ENCODE measurements around the gene INAFM2.

INAFM2 gene

DNA sequence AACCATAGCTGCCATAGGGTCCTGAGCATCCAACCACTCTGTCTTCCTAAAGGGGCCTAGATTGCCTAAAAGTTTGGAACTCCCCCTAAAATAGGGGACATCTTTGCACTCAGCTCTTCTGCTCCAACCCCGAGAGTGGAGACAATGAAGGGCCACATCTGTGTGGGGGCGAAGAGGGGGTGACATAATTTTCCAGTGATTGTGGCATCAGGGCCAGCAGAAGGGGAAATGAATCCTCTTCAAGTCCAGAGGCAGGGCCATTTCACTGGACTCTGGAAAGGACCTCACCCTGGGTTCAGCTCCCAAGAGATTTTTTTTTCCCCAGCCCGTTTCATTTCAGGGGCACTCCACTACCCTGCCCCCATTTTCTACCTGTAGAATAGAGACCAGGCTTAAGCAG lies 36.0 kb upstream of the INAFM2 start:
- no peak for DNase-seq (ENCODE audit: low read depth in 3 of 3)

- no peak for DNase-seq (ENCODE audit: low read depth in 3 of 3)
Observed at GRCh38 chr15:40287968-40288367, 35.5 kb upstream of the INAFM2 start.

DNA sequence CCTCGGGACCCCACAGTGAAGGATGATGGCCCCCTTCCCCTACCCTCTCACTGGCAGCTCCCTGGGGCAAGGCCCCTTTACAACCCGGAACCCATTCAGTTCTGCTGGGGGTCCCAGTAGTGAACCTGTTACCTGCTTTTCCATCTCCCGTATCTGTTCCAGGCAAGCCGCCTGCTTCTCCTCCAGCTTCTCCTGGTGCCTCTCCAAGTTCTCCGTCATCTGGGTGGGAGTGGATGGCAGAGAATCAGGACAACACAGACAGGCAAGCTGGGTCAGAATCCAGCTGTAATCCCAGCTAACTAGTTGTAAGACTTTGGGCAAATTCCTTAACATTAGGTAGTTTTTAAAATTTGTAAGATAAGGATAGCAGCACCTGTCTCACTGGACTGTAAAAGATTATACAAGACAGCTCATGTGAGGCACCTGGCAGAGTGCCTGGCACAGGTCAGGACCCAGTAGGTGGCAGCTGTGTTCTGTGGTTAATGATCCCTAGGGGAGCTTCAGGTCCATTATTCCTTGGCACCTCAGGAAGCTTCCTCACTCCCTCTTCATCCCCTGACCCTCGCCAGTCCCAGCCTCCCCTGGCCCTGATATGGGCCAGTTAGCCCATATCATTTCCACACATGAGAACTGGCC lies 34.2 kb upstream of the INAFM2 start:
- DNase-seq (ENCODE audit: low read depth in 3 of 3) = no peak

- no peak for DNase-seq (ENCODE audit: low read depth in 3 of 3)
Observed at GRCh38 chr15:40290545-40290917, 33.0 kb upstream of the INAFM2 start.

- no peak for DNase-seq (ENCODE audit: low read depth in 3 of 3)
Observed at GRCh38 chr15:40290918-40291574, 32.4 kb upstream of the INAFM2 start.

GRCh38 chr15:40292246-40292645 lies 31.2 kb upstream of the INAFM2 start:
- DNase-seq (ENCODE audit: low read depth in 3 of 3) = no peak

DNA sequence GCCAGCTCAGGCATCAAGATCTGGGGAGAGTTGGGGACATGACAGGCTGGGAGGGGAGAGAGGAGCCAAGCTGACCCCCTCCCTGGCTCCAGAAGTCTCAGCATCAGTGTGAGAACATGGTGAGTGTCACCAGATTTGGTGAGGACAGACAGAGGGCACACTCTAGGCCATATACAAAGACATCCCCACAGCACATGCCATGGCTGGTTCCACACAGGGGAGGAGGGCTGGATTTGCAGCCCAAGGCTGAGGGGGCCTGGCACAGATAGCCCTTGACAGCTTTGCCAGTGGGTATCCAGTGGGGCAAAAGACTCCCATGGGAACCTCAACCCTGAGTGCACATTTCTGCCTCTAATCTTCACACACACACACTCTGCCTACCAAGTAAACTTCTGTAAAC lies 30.5 kb upstream of the INAFM2 start:
- DNase-seq (ENCODE audit: low read depth in 3 of 3) = no peak

- DNase-seq (ENCODE audit: low read depth in 3 of 3) = no peak
Observed at GRCh38 chr15:40293905-40294895, 29.3 kb upstream of the INAFM2 start.

DNA sequence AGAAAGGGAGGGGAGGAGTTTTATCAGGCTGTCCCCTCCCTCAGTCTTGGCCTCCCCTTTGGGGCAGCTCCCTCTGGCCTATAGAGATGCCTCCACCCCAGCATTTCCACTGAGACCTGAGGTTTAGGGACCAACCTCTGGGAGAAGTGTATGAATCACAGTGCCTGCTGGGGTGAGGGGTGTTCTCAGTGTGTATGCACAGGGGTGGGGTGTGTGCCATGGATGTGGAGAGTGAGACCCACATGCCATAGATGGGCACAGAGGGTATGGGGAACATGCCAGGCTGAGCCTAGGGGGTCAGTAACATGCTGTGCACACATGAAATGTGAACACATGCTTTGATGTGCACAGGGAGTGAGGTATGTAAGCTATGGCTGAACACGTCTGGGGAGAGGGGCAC lies 28.2 kb upstream of the INAFM2 start:
- no peak for DNase-seq (ENCODE audit: low read depth in 3 of 3)

DNA sequence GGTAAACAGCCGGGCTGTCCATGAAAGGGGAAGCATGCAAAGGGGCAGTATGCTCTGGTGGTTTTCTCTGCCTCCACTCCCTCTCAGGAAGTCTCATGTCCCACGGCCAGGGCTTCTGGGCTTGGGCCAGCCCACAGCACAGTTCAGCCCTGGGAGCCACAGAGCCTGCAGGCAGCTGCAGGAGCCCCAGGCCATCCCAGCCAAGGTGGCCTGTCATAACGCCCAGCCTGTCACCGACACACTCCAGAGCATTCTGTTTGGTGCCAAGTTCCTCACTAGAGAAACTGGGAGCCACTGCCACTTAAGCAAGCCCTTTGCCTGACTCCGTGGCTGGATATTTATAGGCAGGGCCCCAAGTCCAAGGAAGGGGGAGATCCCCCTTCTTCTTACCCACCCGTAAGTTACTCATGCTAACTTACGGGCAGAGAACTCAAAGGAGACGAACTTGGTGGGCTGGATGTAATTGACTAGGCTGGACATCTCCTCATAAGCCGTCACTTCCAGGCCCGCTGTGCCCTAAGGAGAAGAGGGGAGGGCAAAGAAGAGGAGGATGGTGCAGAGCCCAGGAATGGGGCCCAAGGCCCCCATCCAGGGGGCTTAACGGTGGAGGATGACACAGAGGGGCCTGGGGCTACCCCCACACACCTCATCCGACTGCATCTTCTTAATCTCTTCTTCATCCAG lies 27.5 kb upstream of the INAFM2 start:
- no peak for DNase-seq (ENCODE audit: low read depth in 3 of 3)

GRCh38 chr15:40296561-40297230 lies 26.8 kb upstream of the INAFM2 start:
- no peak for DNase-seq (ENCODE audit: low read depth in 3 of 3)

DNA sequence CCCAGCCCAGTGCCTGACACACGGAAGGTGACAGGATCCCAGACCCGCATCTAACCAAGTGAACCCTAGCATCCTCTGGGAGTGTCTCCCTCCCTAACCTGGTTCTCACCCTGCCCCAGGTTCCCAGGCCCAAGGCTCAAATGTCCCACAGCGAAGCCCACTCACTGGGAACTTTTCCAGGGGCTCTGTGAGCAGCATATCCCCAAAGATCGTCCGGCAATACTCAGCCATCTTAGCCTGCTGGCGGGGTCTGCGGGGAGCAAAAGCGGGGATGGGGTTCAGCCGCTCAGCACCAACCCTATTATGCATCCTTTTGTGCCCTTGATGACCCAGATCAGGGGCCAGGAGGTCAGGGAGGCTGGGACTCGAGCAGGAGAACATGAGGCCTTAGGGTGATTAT lies 26.1 kb upstream of the INAFM2 start:
- DNase-seq (ENCODE audit: low read depth in 3 of 3) = no peak

DNA sequence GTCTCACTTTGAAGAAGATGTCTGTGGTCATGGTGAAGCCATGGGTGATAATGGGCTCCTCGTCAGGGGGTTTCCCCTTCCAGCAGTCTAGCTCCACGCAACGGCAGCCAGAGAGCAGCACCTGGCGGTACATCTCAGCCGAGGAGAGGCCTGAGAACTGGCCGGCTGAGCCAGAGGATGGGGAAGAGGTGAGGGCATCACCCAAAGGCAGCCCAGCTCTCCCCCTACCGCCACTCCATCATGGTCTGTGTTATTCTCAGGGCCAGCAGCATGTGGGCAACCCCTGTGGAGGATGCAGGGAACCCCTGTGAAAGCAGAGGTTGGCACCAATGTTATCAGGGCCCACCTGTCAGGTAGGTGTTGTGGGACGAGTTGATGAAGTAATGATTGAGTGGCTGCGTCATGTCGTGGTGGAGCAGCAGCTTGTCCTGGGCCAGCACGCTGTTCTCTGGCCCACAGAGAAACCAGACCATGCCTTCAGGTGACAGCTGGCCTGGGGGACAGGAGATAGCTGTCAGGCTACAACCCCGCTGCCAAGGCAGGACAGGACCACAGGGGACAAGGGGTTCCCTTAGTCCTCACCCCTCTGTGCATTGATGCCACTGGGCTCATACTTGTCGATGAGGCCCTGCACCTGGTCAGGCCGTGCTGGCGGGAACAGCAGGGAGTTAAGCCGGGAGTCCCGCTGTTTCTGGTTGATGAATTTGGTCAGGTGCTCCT lies 25.1 kb upstream of the INAFM2 start:
- no peak for DNase-seq (ENCODE audit: low read depth in 3 of 3)

DNA sequence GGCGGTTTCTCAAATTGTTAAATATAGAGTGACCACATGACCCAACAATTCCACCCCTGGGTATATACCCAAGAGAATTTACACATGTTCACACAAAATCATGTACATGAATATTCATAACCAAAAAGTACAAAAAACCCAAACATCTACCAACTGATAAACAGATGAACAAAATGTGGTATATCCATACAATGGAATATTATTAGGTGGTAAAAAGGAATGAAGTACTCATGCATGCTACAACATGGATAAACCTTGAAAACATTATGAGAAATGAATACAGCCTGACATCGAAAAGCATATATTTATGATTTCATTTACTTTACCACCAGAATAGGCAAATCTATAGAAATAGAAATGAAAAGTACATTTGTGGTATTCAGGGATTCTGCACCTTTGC lies 23.1 kb upstream of the INAFM2 start:
- no peak for DNase-seq (ENCODE audit: low read depth in 3 of 3)

DNA sequence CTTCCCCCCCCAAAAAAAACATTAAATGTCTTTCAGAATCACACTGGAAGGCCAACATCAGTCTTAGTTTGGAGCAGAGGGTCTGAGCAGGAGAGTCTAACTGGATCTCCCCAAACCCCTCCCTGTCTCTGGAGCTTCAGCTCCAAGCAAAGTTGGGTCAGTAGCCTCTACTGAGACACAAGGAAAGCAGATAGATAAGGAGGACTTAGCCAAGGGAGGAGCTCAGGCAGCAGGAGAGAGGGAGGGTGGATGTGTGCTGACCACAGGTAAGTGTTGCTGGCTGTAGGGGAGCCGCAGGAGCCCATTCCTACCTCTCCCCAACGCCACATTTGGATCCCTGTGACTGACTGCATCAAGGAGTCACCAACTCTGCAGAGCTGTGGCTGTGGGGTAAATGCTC lies 22.7 kb upstream of the INAFM2 start:
- no peak for DNase-seq (ENCODE audit: low read depth in 3 of 3)

GRCh38 chr15:40301467-40302179 lies 21.9 kb upstream of the INAFM2 start:
- DNase-seq (ENCODE audit: low read depth in 3 of 3) = no peak

DNA sequence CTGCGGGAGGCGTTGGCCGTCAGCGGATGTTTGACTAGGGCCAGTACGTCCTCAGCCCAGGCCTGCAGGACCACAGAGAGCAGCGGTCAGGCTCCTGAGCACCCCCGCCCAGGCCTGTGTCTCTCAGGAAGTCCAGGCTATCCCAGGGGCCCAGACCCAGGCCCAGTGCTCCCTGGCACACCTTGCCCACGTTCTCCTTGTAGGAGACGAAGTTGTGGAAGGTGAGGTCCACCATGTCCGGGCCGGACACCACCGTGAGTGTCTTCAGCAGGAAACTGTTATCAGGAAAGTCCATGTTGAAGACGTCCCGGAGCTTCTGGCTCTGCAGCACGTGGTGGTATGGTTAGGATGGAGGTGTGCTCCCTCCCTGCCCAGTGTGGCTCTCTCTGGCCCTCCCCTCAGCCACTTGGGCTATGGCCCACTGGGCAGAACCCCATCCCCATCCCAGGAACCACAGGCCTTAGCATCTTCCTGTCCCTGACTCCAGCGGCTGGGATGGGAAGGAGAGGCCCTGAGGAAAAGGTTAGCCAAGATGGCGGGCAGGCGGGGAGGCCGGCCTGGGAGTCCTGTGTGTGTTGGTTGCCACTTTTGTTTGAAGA lies 21.1 kb upstream of the INAFM2 start:
- DNase-seq (ENCODE audit: low read depth in 3 of 3) = no peak

- DNase-seq (ENCODE audit: low read depth in 3 of 3) = no peak
Observed at GRCh38 chr15:40302981-40303380, 20.5 kb upstream of the INAFM2 start.

DNA sequence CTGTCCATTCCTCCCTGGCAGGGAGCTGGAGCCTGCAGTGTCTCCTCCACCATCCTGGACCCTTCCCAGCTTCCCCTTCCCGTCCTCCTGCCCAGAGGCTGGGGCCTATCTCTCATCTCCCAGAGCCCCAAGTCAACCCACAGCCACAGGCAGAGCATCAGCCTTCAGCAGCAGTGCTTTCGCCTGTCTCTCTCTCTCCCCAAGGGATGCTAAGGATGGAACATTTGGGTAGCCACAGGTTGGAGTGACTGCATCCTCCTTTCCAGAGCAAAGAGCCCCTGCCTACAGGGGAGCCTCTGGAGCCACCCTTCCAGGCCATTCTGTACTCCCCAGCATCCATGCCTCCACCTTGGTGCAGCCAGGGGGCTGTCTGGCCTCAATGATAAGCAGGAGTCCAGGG lies 19.9 kb upstream of the INAFM2 start:
- no peak for DNase-seq (ENCODE audit: low read depth in 3 of 3)

DNA sequence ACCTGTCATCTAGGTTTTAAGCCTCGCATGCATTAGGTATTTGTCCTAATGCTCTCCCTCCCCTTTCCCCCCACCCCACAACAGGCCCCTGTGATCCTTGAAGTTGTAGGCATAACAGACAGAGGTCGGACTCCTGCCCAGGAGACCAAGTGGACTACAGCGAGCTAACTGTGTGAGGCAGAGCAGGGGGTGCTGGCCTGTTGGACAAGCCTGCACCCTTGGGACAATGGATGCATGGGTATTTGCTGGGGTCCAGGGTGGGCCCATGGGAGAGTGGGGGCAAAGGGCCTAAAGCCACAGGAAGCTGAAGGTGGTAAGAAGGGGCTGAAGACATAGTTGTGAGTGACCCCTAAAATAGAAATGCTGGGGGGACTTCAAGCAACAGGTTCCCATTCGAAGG lies 18.2 kb upstream of the INAFM2 start:
- DNase-seq (ENCODE audit: low read depth in 3 of 3) = no peak

All from stimulated activated CD4-positive, alpha-beta T cell treated with anti-CD3 and anti-CD28 coated beads, TNF-alpha, amount 100 ng/mL, for 48 hours (primary cell).